Spinal cord (tissue), 10 donors: Measurements from ENCODE around the gene CEP72. TPM values are rescaled to one million over a fixed set of nuclear protein-coding genes. Genes with fewer than 3 reads are reported as not detected.
A peak's percentile ranks its signal among the peaks of the same experiment; 100 is the strongest.
"Not testable (repeated sequence)": the region's sequence is repeated elsewhere in the genome, so short reads cannot be mapped to it uniquely, and the experiment has no call there.

Experiments
- DNase-seq, 6 donors: peaks; one replicate each; pipeline versions ENCODE4 v3.0.0 to v3.0.0-alpha.2; 2013 to 2015; ENCODE audit warnings: low spot score in 6 of 6, low read depth in 4 of 6
- H3K27ac ChIP-seq: one replicate; pipeline ENCODE4 v1.5.1; 2013; ENCODE audit warnings: low read depth, low read length, control low read depth
- H3K27me3 ChIP-seq: one replicate; pipeline ENCODE4 v1.6.1; 2013; ENCODE audit warnings: low read length; ENCODE audit not compliant: control insufficient read depth, insufficient read depth
- H3K36me3 ChIP-seq: one replicate; pipeline ENCODE4 v1.6.1; 2013; ENCODE audit warnings: low read length; ENCODE audit not compliant: control insufficient read depth, insufficient read depth
- H3K4me1 ChIP-seq: one replicate; pipeline ENCODE4 v1.6.1; 2013; ENCODE audit warnings: low read length; ENCODE audit not compliant: control insufficient read depth, insufficient read depth
- H3K4me3 ChIP-seq: one replicate; pipeline ENCODE4 v1.5.1; 2013; ENCODE audit warnings: low read depth, low read length, control low read depth
- H3K9me3 ChIP-seq: one replicate; pipeline ENCODE4 v1.6.1; 2013; ENCODE audit warnings: low read length; ENCODE audit not compliant: control insufficient read depth, insufficient read depth
- WGBS: methylation state at CpG from one replicate; pipeline ENCODE4 v1.1.5; 2013; ENCODE audit warnings: missing lambda C conversion rate; ENCODE audit not compliant: insufficient coverage; 5-methylcytosine and 5-hydroxymethylcytosine counted together
- polyA plus RNA-seq, 2 donors: library from polyadenylated mRNA; unstranded; fragments of 120-200 nt; gene quantifications; one replicate each; pipeline ENCODE4 v1.2.1, GENCODE V29; 2013; ENCODE audit not compliant: insufficient read length in 2 of 2
- total RNA-seq, 2 donors: library from RNA; depleted of rRNA in 1 of 2; stranded (reverse); fragments of 120-200 nt in 1 of 2; fragments of >200 nt in 1 of 2; gene quantifications; one replicate each; pipeline versions ENCODE4 v1.2.3 to v1.2.4, GENCODE V29; 2013 to 2014
- donor health status: healthy.

The CEP72 gene
- total and polyA plus RNA-seq, 4 donors = 3.5 to 12.1 (median 9.1) TPM

- H3K9me3 ChIP-seq = no peaks in the 10 kb centered on the region
- no peak overlapping the region for H3K27ac ChIP-seq
- peaks cover 13% of the 10 kb centered on the region for H3K4me1 ChIP-seq
- H3K27me3 ChIP-seq = no peaks in the 10 kb centered on the region
- 60% methylated on average over 32 of the region's 32 CpGs for WGBS
- no peak overlapping the region for H3K4me3 ChIP-seq
- peak in 1 of 6 donors; percentile 62 for DNase-seq
- no peaks in the 10 kb centered on the region for H3K36me3 ChIP-seq
These were observed 8.8 kb upstream of the CEP72 start for GRCh38 chr5:603081-603998.

- Histone ChIP-seq H3K27me3 (no peaks in the 10 kb centered on the region), H3K4me3 (no peak overlapping the region), H3K9me3 (no peaks in the 10 kb centered on the region), H3K27ac (no peak overlapping the region), H3K36me3 (peaks cover 3% of the 10 kb centered on the region), H3K4me1 (peaks cover 13% of the 10 kb centered on the region)
- WGBS = 84% methylated on average over 12 of the region's 12 CpGs
- no peak for DNase-seq
These were observed 7.7 kb upstream of the CEP72 start for GRCh38 chr5:604391-604831.

GRCh38 chr5:605090-605489 is 7.0 kb upstream of the CEP72 start:
- WGBS = 90% methylated on average over 6 of the region's 6 CpGs

GRCh38 chr5:606061-606460 is 6.1 kb upstream of the CEP72 start:
- no peaks in the 10 kb centered on the region for H3K27me3 ChIP-seq
- H3K36me3 ChIP-seq = peaks cover 7% of the 10 kb centered on the region
- H3K4me3 ChIP-seq = no peak overlapping the region
- 95% methylated on average over 8 of the region's 8 CpGs for WGBS
- peaks cover 25% of the 10 kb centered on the region for H3K4me1 ChIP-seq
- no peak for DNase-seq
- no peaks in the 10 kb centered on the region for H3K9me3 ChIP-seq
- no peak overlapping the region for H3K27ac ChIP-seq

More at GRCh38 chr5:605090-605489, 7.0 kb upstream of the CEP72 start:
- not testable (repeated sequence) for H3K36me3 ChIP-seq, H3K9me3 ChIP-seq, H3K27me3 ChIP-seq, DNase-seq, H3K27ac ChIP-seq, H3K4me3 ChIP-seq
- H3K4me1 ChIP-seq = peaks cover 16% of the 10 kb centered on the region

- DNase-seq = no peak
- Histone ChIP-seq H3K36me3 (peaks cover 7% of the 10 kb centered on the region), H3K4me3 (no peak overlapping the region), H3K4me1 (peaks cover 31% of the 10 kb centered on the region), H3K27ac (no peak overlapping the region), H3K9me3 (no peaks in the 10 kb centered on the region), H3K27me3 (no peaks in the 10 kb centered on the region)
- WGBS = 80% methylated on average over 21 of the region's 21 CpGs
These were observed 5.4 kb upstream of the CEP72 start for GRCh38 chr5:606526-607399.

- Histone ChIP-seq H3K27me3 (no peaks in the 10 kb centered on the region), H3K27ac (no peak overlapping the region), H3K9me3 (no peaks in the 10 kb centered on the region), H3K4me1 (peaks cover 33% of the 10 kb centered on the region), H3K36me3 (peaks cover 7% of the 10 kb centered on the region), H3K4me3 (no peak overlapping the region)
- DNase-seq = no peak
- WGBS = 71% methylated on average over 35 of the region's 37 CpGs
These were observed 4.4 kb upstream of the CEP72 start for GRCh38 chr5:607541-608428.

GRCh38 chr5:608429-609370 is 3.4 kb upstream of the CEP72 start:
- Histone ChIP-seq H3K27ac (no peak overlapping the region), H3K4me3 (no peak overlapping the region), H3K36me3 (peaks cover 7% of the 10 kb centered on the region), H3K4me1 (peaks cover 42% of the 10 kb centered on the region), H3K27me3 (no peaks in the 10 kb centered on the region), H3K9me3 (no peaks in the 10 kb centered on the region)
- DNase-seq = no peak
- WGBS = 92% methylated on average over 26 of the region's 31 CpGs

- Histone ChIP-seq H3K27me3 (no peaks in the 10 kb centered on the region), H3K27ac (no peak overlapping the region), H3K4me3 (no peak overlapping the region), H3K9me3 (no peaks in the 10 kb centered on the region), H3K4me1 (peaks cover 42% of the 10 kb centered on the region), H3K36me3 (peaks cover 7% of the 10 kb centered on the region)
- 98% methylated on average over 5 of the region's 5 CpGs for WGBS
- no peak for DNase-seq
These were observed 2.6 kb upstream of the CEP72 start for GRCh38 chr5:609506-609905.
